ENCODE data around the gene OR5V1. TPM values are rescaled to one million over a fixed set of nuclear protein-coding genes. Genes with fewer than 3 reads are reported as not detected.
"Not testable (repeated sequence)": the region's sequence is repeated elsewhere in the genome, so short reads cannot be mapped to it uniquely, and the experiment has no call there.

OR5V1 gene
- total RNA-seq, 4 donors from 2014 or later, result not detected

- Histone ChIP-seq H3K4me1 (no peaks in the 10 kb centered on the region), H3K27ac (replicated peaks in 1 of 4) (no peak overlapping the region), H3K4me3 (no peak overlapping the region), H3K9me3 (peaks cover 0 to 18% (median 7%) of the 10 kb centered on the region in 4 donors), H3K36me3 (no peaks in the 10 kb centered on the region), H3K27me3 (peaks cover 0 to 5% (median 2%) of the 10 kb centered on the region in 4 donors)
- no peak for TF ChIP-seq EP300 (IDR thresholded peaks at IDR 0.05)
- TF ChIP-seq CTCF (IDR thresholded peaks at IDR 0.05), result no peak
- intact Hi-C loops (cut with DNase I), result no loop called here
- no peak for DNase-seq (ENCODE audit: extremely low spot score)
Observed at GRCh38 chr6:29354980-29355379, 13.7 kb downstream of the OR5V1 start.

GRCh38 chr6:29349348-29349747, 19.3 kb downstream of the OR5V1 start:
- H3K4me1 ChIP-seq; intact Hi-C loops (cut with DNase I); H3K4me3 ChIP-seq; H3K36me3 ChIP-seq; H3K27me3 ChIP-seq; H3K27ac ChIP-seq (replicated peaks in 1 of 4); DNase-seq (ENCODE audit: extremely low spot score): not testable (repeated sequence)
- H3K9me3 ChIP-seq, result peaks cover 0 to 18% (median 11%) of the 10 kb centered on the region in 4 donors
- 89% methylated on average over 3 of the region's 3 CpGs for WGBS

- intact Hi-C loops (cut with DNase I), result no loop called here
- DNase-seq (ENCODE audit: extremely low spot score), result no peak
- Histone ChIP-seq H3K4me1 (no peaks in the 10 kb centered on the region), H3K27ac (replicated peaks in 1 of 4) (no peak overlapping the region), H3K4me3 (no peak overlapping the region), H3K36me3 (no peaks in the 10 kb centered on the region), H3K27me3 (no peaks in the 10 kb centered on the region), H3K9me3 (peaks cover 0 to 11% (median 3%) of the 10 kb centered on the region in 4 donors)
- no peak for TF ChIP-seq EP300 (IDR thresholded peaks at IDR 0.05)
- no peak for TF ChIP-seq CTCF (IDR thresholded peaks at IDR 0.05)
- no peak for TF ChIP-seq POLR2AphosphoS5 (IDR thresholded peaks at IDR 0.05)
- no peak for TF ChIP-seq POLR2A (IDR thresholded peaks at IDR 0.05; ENCODE audit: low read depth)
- WGBS, result 61% methylated on average over 3 of the region's 3 CpGs
Observed at GRCh38 chr6:29345380-29345779, 23.3 kb downstream of the OR5V1 start.

GRCh38 chr6:29336269-29336668, 32.4 kb downstream of the OR5V1 start:
- 72% methylated on average over 2 of the region's 2 CpGs for WGBS
- no peaks in the 10 kb centered on the region for H3K4me1 ChIP-seq
- DNase-seq (ENCODE audit: extremely low spot score), result no peak
- no peaks in the 10 kb centered on the region for H3K36me3 ChIP-seq
- intact Hi-C loops (cut with DNase I), result no loop called here
- peaks cover 0 to 3% (median 0%) of the 10 kb centered on the region in 4 donors for H3K27me3 ChIP-seq
- no peak overlapping the region for H3K4me3 ChIP-seq
- H3K27ac ChIP-seq (replicated peaks in 1 of 4), result no peak overlapping the region
- TF ChIP-seq POLR2A (IDR thresholded peaks at IDR 0.05; ENCODE audit: low read depth) (no peak), CTCF (IDR thresholded peaks at IDR 0.05) (no peak)
- H3K9me3 ChIP-seq, result no peaks in the 10 kb centered on the region

GRCh38 chr6:29332676-29333075, 36.0 kb downstream of the OR5V1 start:
- Histone ChIP-seq H3K36me3 (no peaks in the 10 kb centered on the region), H3K27ac (replicated peaks in 1 of 4) (no peak overlapping the region), H3K4me3 (no peak overlapping the region), H3K27me3 (peaks cover 0 to 3% (median 0%) of the 10 kb centered on the region in 4 donors), H3K4me1 (no peaks in the 10 kb centered on the region), H3K9me3 (no peaks in the 10 kb centered on the region)
- no peak for DNase-seq (ENCODE audit: extremely low spot score)
- TF ChIP-seq CTCF (IDR thresholded peaks at IDR 0.05) (no peak), POLR2AphosphoS5 (IDR thresholded peaks at IDR 0.05) (no peak), EP300 (IDR thresholded peaks at IDR 0.05) (no peak), POLR2A (IDR thresholded peaks at IDR 0.05; ENCODE audit: low read depth) (no peak)
- intact Hi-C loops (cut with DNase I), result no loop called here

Measured in esophagus muscularis mucosa (tissue), 4 donors.